DMS114 treated with DMSO at 0.1 percent for 48 hours (cell line): ENCODE measurements around the gene ZBTB46.

ENCODE experiments used
- DNase-seq: peaks from one replicate; lab custom pipeline; 2025; ENCODE audit not compliant: unreplicated experiment; lab: John Stamatoyannopoulos, UW

ZBTB46 gene

DNA sequence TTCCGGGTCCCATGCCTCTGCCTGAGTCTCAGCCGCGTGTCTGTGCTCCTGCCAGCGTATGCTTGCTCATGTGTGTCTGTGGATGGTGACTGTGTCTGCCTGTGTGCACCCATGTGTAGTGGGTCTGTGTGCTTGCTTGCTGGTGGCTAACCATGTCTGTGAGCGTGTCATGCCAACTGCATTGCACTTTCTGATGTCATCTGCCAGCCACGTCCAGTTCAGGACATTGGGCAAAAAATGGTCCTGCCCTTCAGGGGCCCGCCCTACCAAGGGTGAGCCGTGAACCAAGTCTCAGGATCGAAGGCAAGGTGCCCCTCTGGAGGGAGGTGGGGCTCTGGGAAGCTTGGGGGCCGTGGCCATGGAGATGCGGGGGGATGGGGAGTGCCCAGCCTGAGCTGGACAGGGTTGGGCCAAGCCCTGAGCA, 9.4 kb upstream of the ZBTB46 start:
- DNase-seq, result no peak

DNA sequence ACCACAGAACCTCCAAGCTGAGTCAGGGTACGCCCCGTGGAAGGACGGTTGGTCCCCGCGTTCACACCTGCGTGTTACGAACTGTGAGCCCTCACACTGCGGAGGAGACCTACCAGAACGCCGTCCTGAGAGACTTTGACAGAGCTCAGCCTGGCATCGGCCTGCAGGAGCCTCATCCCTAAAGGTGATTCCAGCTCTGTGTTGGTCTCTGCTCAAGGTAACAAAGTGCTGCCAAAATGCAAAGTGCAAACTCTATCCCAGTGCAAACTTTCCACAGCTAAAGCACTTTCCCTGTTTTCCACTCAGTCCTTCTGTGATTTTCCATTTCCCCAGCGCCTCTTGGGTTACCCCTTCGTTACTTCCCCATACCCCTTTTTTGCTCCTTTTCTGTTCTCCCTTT, 8.6 kb upstream of the ZBTB46 start:
- no peak for DNase-seq

GRCh38 chr20:63837479-63837878, 6.4 kb upstream of the ZBTB46 start:
- no peak for DNase-seq

DNA sequence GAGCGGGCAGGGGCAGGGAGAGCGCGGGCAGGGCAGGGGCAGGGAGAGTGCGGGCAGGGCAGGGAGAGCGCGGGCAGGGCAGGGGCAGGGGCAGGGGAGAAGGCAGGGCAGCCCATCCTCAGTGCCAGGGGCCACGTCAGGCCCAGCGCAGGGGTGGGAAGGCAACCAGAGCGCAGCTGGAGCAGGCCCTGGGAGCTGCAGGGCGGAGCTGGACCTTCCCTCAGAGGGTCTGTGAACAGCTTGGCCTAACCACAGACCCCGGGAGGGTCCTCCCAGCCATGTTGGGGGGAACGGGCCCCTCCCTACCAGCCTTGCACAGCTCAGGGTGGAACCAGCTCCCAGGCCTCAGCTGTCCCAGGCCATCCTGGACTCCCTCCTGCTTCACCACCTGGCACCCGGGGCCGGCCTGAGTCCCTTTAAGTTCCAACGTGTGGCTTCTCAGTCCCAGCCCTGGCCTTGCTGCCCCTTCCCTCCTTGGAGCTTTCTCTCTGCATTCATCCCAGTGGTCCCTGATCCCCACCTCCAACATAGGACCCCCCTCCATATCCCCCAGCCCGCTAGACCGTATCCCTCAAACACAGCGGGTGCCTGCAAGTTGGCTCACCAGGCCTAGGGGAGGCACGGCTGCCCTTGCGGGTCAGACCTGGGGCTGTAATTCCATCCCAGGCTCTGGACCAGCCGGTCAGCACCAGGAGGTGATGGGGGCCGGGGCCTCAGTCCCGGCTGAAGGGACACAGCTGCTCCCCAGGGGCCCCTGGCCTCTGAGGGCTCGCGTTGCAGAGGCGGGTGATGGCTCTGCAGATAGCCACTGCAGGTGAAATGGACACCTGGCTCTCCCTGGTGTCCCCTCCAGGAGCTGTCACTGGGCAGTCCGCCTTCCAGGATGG, 5.6 kb upstream of the ZBTB46 start:
- no peak for DNase-seq

- DNase-seq, result no peak
Measured at GRCh38 chr20:63835021-63835858, 4.2 kb upstream of the ZBTB46 start.

- no peak for DNase-seq
Measured at GRCh38 chr20:63834491-63834880, 3.4 kb upstream of the ZBTB46 start.

DNA sequence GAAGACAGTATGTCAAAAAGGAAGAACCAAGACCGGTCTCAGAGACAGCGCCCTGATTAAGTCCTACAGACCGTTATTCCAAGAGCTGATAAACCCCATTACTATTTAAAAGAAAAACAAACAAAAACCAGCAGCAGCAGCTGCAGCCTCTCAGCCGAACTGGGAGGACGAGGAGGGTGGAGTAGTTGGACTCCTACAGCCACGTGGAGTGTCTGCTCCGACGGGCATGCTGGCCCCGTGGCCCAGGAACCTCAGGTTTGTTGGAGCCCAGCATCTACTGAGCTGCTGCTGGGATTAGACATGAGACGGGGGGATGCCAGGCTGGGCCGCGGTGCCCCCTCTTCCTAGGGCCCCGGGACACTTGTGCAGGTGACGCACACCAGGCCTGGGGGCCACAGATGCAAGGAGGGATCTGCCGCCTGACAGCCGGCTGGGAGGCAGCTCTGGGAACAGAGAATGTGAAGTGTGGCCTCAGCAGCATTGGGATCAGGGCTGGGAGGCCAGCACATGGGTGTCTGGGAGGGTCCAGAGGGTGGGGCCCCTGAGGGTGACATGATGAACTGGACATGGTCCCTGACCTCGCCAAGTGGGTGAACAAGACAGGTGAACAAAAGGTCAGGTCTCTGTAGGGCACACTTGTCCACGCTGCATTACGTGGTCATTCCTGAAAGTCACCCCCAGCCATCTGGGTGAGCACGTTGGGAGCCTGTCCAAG, 2.9 kb upstream of the ZBTB46 start:
- no peak for DNase-seq

- DNase-seq, result no peak
Measured at GRCh38 chr20:63831993-63832686, 1.1 kb upstream of the ZBTB46 start.

DNA sequence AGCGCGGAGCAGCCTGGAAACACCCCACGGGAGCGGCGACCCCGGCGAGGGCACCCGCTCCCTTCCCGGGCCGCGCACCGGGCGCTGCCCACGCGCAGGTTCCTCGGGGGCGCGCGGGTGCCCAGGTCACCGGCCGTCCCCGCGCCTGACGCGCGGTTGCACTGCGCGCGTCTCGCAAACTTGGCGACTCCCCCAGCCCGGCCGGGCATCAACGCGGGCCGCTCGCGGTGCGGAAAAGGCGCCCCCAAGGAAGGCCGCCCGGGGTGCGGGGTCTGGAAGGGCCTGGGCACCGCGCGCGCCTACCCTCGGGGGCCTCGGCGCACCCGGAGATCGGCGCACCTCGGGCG, 555 bp upstream of the ZBTB46 start:
- no peak for DNase-seq

- DNase-seq, result no peak
Measured at GRCh38 chr20:63829945-63830835, 874 bp downstream of the ZBTB46 start.

- DNase-seq, result no peak
Measured at GRCh38 chr20:63829603-63829944, 1.5 kb downstream of the ZBTB46 start.

DNA sequence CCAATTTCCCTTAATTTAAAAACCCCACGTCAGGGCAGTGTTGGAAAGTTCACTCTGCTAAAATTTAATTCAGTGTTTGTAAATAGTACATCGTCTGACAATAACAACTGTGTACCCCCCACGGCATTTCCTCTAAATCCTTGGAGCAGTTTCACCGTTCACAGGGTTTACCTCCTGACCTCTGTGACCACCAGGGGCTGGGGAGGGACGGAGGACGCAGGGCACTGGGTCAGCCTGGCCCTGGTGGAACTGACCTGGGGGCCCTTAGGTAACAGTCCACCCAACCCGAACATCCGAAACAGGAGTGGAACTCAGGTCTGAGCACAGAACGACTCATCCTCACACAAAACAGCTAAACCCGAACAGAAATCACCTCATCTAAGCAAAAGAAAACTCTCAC, 2.1 kb downstream of the ZBTB46 start:
- DNase-seq, result no peak

GRCh38 chr20:63828545-63828944, 2.5 kb downstream of the ZBTB46 start:
- no peak for DNase-seq

- DNase-seq, result no peak
Measured at GRCh38 chr20:63828124-63828523, 2.9 kb downstream of the ZBTB46 start.

DNA sequence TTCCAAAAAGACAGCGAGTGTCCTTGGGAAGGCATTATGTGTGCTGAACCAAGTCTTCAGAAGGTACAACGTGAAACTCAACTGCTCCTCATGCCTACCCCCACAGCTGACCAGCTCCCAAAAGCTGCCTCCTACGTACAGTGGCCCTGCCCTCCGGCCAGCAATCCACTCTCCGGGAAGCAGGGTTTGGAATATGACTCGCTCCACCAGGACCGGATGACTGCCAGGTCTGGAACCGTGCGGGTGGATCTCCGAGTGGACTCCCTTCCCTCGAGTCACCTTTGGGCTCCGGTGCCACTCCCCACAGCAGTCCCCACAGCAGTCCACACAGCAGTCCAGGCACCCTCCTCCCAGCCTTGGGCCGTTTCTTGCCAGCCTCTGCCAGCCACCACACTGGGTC, 4.3 kb downstream of the ZBTB46 start:
- DNase-seq, result no peak

GRCh38 chr20:63825331-63826118, 5.5 kb downstream of the ZBTB46 start:
- no peak for DNase-seq

DNA sequence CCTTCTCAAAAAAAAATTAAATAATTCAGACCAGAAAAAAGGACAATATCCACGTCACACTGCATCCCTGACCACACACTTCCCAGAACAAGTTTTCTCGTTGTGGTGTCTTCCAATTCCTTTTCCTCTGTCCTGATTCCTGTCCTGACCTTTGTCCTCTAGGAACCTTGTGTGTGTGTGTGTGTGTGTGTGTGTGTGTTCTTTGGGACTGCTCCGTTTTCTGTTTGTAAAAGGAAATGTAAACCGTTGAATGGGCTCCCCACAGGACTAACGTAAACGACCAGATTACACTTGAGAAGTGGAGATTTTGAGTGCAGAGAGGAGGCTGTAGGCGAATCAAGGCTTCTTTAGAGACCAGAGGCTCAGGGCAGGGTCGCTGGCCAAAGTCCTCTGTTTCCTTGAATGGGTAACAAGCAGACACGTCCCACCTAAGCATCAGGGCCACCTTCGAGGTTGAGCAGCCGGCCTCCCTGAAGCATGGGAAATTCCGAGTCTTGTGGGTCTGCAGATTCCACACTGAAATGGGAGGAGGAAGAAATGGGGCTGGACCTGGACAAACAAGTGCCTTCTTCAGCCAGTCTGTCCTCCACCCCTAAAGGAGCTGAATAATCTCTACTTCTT, 7.3 kb downstream of the ZBTB46 start:
- DNase-seq, result no peak

DNA sequence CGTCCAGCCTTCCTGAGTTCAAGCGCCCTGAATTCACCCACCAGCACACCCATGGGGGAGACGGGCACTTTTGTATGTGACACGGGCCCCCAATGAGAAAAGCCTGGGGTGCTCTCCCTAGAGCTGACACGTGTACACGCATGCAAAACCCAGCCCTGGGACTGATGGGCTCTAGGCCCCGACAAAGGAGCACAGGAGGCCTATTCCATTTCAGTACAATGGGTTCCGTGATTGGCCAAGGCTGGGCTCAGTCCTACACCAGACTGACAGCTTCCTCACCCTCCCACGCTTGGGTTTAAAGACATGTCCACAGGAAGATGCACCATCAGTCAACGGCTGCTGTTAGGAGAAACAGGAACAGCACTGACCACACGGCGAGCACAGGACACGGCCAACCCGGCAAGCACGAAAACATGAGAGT, 8.8 kb downstream of the ZBTB46 start:
- DNase-seq, result no peak

DNA sequence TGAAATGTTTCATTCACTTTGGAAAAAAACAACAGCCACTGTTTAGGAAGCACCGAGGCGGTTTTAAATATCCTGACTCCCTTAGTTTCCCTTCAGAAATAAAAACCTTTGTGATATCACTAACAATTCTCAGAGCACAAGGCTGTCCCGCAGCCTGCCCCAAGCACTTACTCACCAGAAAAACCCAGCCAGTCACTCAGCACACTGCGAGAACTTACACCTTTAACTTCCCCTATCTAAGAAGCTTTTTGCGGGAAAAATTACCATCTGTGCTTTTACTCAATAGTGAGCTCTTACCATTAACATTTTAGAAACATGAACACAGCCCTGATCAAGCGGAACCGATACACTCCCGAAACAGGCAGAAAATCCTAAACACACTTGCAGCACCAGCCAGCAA, 9.3 kb downstream of the ZBTB46 start:
- DNase-seq, result no peak
